ENCODE measurements around the gene ENO4.
A peak's percentile ranks its signal among the peaks of the same experiment; 100 is the strongest.

ENO4 gene

GRCh38 chr10:116891208-116891607 is 41.9 kb downstream of the ENO4 start:
- Histone ChIP-seq H3K4me3 (ENCODE audit: low read depth, low read length) (peak overlapping the region; percentile 45), H3K4me1 (ENCODE audit: control insufficient read depth, insufficient read depth, low read length, unreplicated experiment) (peaks cover 37% of the 10 kb centered on the region), H3K36me3 (ENCODE audit: insufficient read depth, low read length) (no peaks in the 10 kb centered on the region)

GRCh38 chr10:116892907-116893685 is 43.8 kb downstream of the ENO4 start:
- peaks cover 33% of the 10 kb centered on the region for H3K4me1 ChIP-seq (ENCODE audit: control insufficient read depth, insufficient read depth, low read length, unreplicated experiment)

More at GRCh38 chr10:116891208-116891607, 41.9 kb downstream of the ENO4 start:
- peak overlapping the region; percentile 36 for H2AFZ ChIP-seq (ENCODE audit: low read length, unreplicated experiment)
- no peaks in the 10 kb centered on the region for H3K27me3 ChIP-seq (ENCODE audit: insufficient read depth, low read length)
- H3K27ac ChIP-seq (ENCODE audit: low read depth, low read length) = peak overlapping the region; percentile 25; the same call in 1 of the 2 replicates
- no peaks in the 10 kb centered on the region for H3K79me2 ChIP-seq (ENCODE audit: control insufficient read depth, insufficient read depth, low read length, unreplicated experiment)

GRCh38 chr10:116893686-116894037 is 44.4 kb downstream of the ENO4 start:
- no peak overlapping the region for H3K27ac ChIP-seq (ENCODE audit: low read depth, low read length)

More at GRCh38 chr10:116892907-116893685, 43.8 kb downstream of the ENO4 start:
- Histone ChIP-seq H3K4me3 (ENCODE audit: low read depth, low read length) (no peak overlapping the region), H2AFZ (ENCODE audit: low read length, unreplicated experiment) (no peak overlapping the region), H3K27me3 (ENCODE audit: insufficient read depth, low read length) (no peaks in the 10 kb centered on the region), H3K27ac (ENCODE audit: low read depth, low read length) (no peak overlapping the region), H3K79me2 (ENCODE audit: control insufficient read depth, insufficient read depth, low read length, unreplicated experiment) (no peaks in the 10 kb centered on the region), H3K36me3 (ENCODE audit: insufficient read depth, low read length) (no peaks in the 10 kb centered on the region)

DNA sequence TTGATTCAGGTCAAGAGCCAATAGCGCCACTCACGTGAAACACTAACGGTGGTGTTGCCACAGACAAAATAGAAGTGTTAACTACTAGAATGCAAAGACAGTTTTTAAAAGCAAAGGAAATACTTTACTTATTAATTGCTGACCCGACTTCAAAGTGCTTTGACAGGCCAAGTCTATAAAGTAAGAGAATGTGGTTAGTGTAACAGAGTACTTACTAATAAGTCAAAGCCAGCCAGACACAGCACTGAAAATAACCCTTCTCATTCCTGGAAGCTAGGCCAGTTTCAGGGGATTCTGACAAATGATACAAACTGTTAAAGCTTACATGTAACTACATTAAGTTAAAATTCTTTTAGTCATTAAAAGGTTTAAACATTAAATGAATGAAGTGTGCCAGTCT is 50.3 kb downstream of the ENO4 start:
- H3K27ac ChIP-seq (ENCODE audit: low read depth, low read length) = no peak overlapping the region
- H3K36me3 ChIP-seq (ENCODE audit: insufficient read depth, low read length) = peaks cover 15% of the 10 kb centered on the region
- H3K79me2 ChIP-seq (ENCODE audit: control insufficient read depth, insufficient read depth, low read length, unreplicated experiment) = no peaks in the 10 kb centered on the region
- no peak overlapping the region for H3K4me3 ChIP-seq (ENCODE audit: low read depth, low read length)
- no peaks in the 10 kb centered on the region for H3K4me1 ChIP-seq (ENCODE audit: control insufficient read depth, insufficient read depth, low read length, unreplicated experiment)
- no peak overlapping the region for H2AFZ ChIP-seq (ENCODE audit: low read length, unreplicated experiment)
- H3K27me3 ChIP-seq (ENCODE audit: insufficient read depth, low read length) = no peaks in the 10 kb centered on the region

More at GRCh38 chr10:116893686-116894037, 44.4 kb downstream of the ENO4 start:
- Histone ChIP-seq H3K79me2 (ENCODE audit: control insufficient read depth, insufficient read depth, low read length, unreplicated experiment) (no peaks in the 10 kb centered on the region), H2AFZ (ENCODE audit: low read length, unreplicated experiment) (no peak overlapping the region), H3K36me3 (ENCODE audit: insufficient read depth, low read length) (no peaks in the 10 kb centered on the region), H3K4me3 (ENCODE audit: low read depth, low read length) (no peak overlapping the region), H3K4me1 (ENCODE audit: control insufficient read depth, insufficient read depth, low read length, unreplicated experiment) (peaks cover 27% of the 10 kb centered on the region), H3K27me3 (ENCODE audit: insufficient read depth, low read length) (no peaks in the 10 kb centered on the region)

DNA sequence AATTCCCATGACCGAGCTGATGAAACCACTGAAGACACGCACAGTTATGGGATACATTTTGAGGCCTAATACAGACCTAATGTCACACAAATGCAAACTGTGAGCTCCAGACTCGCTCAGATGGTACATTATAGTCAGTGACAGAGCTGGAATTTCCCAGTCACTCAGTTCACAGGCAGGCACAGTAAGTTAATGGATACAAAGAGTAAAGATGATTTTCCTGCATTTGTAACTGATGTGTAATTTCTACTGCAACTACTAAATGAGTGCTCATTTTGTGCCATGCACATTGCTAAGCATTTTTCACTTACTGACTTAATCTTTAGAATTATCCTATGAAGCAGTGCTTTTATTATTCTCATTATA is 56.5 kb downstream of the ENO4 start:
- Histone ChIP-seq H3K4me3 (ENCODE audit: low read depth, low read length) (no peak overlapping the region), H3K27ac (ENCODE audit: low read depth, low read length) (no peak overlapping the region), H2AFZ (ENCODE audit: low read length, unreplicated experiment) (no peak overlapping the region), H3K79me2 (ENCODE audit: control insufficient read depth, insufficient read depth, low read length, unreplicated experiment) (no peaks in the 10 kb centered on the region), H3K27me3 (ENCODE audit: insufficient read depth, low read length) (no peaks in the 10 kb centered on the region), H3K36me3 (ENCODE audit: insufficient read depth, low read length) (0 out of 2 replicates have a peak, but pooled peaks cover 6% of the 10 kb centered on the region), H3K4me1 (ENCODE audit: control insufficient read depth, insufficient read depth, low read length, unreplicated experiment) (no peaks in the 10 kb centered on the region)

GRCh38 chr10:116907245-116907987 is 58.1 kb downstream of the ENO4 start:
- Histone ChIP-seq H3K36me3 (ENCODE audit: insufficient read depth, low read length) (0 out of 2 replicates have a peak, but pooled peaks cover 3% of the 10 kb centered on the region), H3K27ac (ENCODE audit: low read depth, low read length) (no peak overlapping the region), H3K4me1 (ENCODE audit: control insufficient read depth, insufficient read depth, low read length, unreplicated experiment) (no peaks in the 10 kb centered on the region), H3K4me3 (ENCODE audit: low read depth, low read length) (no peak overlapping the region), H3K79me2 (ENCODE audit: control insufficient read depth, insufficient read depth, low read length, unreplicated experiment) (no peaks in the 10 kb centered on the region), H2AFZ (ENCODE audit: low read length, unreplicated experiment) (no peak overlapping the region), H3K27me3 (ENCODE audit: insufficient read depth, low read length) (no peaks in the 10 kb centered on the region)

- Histone ChIP-seq H3K79me2 (ENCODE audit: control insufficient read depth, insufficient read depth, low read length, unreplicated experiment) (no peaks in the 10 kb centered on the region), H3K4me3 (ENCODE audit: low read depth, low read length) (no peak overlapping the region), H3K27ac (ENCODE audit: low read depth, low read length) (no peak overlapping the region), H3K27me3 (ENCODE audit: insufficient read depth, low read length) (no peaks in the 10 kb centered on the region), H3K4me1 (ENCODE audit: control insufficient read depth, insufficient read depth, low read length, unreplicated experiment) (no peaks in the 10 kb centered on the region), H2AFZ (ENCODE audit: low read length, unreplicated experiment) (no peak overlapping the region), H3K36me3 (ENCODE audit: insufficient read depth, low read length) (0 out of 2 replicates have a peak, but pooled peaks cover 7% of the 10 kb centered on the region)
Observed at GRCh38 chr10:116909307-116909706, 60.0 kb downstream of the ENO4 start.

GRCh38 chr10:116910910-116911309 is 61.6 kb downstream of the ENO4 start:
- H3K79me2 ChIP-seq (ENCODE audit: control insufficient read depth, insufficient read depth, low read length, unreplicated experiment) = no peaks in the 10 kb centered on the region
- H3K4me1 ChIP-seq (ENCODE audit: control insufficient read depth, insufficient read depth, low read length, unreplicated experiment) = no peaks in the 10 kb centered on the region
- no peaks in the 10 kb centered on the region for H3K27me3 ChIP-seq (ENCODE audit: insufficient read depth, low read length)
- H3K27ac ChIP-seq (ENCODE audit: low read depth, low read length) = no peak overlapping the region
- no peak overlapping the region for H3K4me3 ChIP-seq (ENCODE audit: low read depth, low read length)
- H2AFZ ChIP-seq (ENCODE audit: low read length, unreplicated experiment) = no peak overlapping the region
- H3K36me3 ChIP-seq (ENCODE audit: insufficient read depth, low read length) = 0 out of 2 replicates have a peak, but pooled peaks cover 7% of the 10 kb centered on the region

DNA sequence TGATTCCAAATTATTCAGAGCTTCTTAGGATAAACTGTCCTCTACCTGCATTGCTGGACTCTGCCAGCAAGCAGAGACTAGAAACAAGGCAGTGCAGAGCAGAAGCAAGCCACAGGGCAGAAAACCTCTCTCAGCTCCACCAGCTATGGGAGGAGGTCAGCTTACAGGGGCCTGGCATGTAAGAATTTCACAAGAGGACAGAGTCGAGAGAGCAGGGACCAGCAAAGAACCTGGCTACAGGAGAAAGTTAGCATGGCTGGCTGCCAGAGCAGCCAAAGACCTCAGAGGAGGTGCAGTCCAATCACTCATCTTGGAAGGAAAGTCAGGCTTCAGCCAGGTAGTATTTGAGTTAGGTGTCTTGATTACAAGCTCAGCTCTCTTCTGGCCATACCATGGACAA is 62.9 kb downstream of the ENO4 start:
- H3K27ac ChIP-seq (ENCODE audit: low read depth, low read length) = no peak overlapping the region
- no peaks in the 10 kb centered on the region for H3K79me2 ChIP-seq (ENCODE audit: control insufficient read depth, insufficient read depth, low read length, unreplicated experiment)
- H3K27me3 ChIP-seq (ENCODE audit: insufficient read depth, low read length) = no peaks in the 10 kb centered on the region
- H3K4me1 ChIP-seq (ENCODE audit: control insufficient read depth, insufficient read depth, low read length, unreplicated experiment) = no peaks in the 10 kb centered on the region
- H3K36me3 ChIP-seq (ENCODE audit: insufficient read depth, low read length) = 0 out of 2 replicates have a peak, but pooled peaks cover 7% of the 10 kb centered on the region
- H3K4me3 ChIP-seq (ENCODE audit: low read depth, low read length) = no peak overlapping the region
- H2AFZ ChIP-seq (ENCODE audit: low read length, unreplicated experiment) = no peak overlapping the region

GRCh38 chr10:116913695-116914094 is 64.4 kb downstream of the ENO4 start:
- 0 out of 2 replicates have a peak, but pooled peaks cover 7% of the 10 kb centered on the region for H3K36me3 ChIP-seq (ENCODE audit: insufficient read depth, low read length)
- no peaks in the 10 kb centered on the region for H3K79me2 ChIP-seq (ENCODE audit: control insufficient read depth, insufficient read depth, low read length, unreplicated experiment)
- no peak overlapping the region for H3K4me3 ChIP-seq (ENCODE audit: low read depth, low read length)
- H3K27ac ChIP-seq (ENCODE audit: low read depth, low read length) = no peak overlapping the region
- H3K27me3 ChIP-seq (ENCODE audit: insufficient read depth, low read length) = no peaks in the 10 kb centered on the region
- H3K4me1 ChIP-seq (ENCODE audit: control insufficient read depth, insufficient read depth, low read length, unreplicated experiment) = no peaks in the 10 kb centered on the region
- H2AFZ ChIP-seq (ENCODE audit: low read length, unreplicated experiment) = no peak overlapping the region

Data from ACC112 (cell line).